NCI-H2171 (cell line): ENCODE data around the gene CCDC187.
"Not testable (repeated sequence)": the region's sequence is repeated elsewhere in the genome, so short reads cannot be mapped to it uniquely, and the experiment has no call there.

Experiments used
- DNase-seq: peaks from one replicate; lab custom pipeline; 2025; lab: John Stamatoyannopoulos, UW

The CCDC187 gene

GRCh38 chr9:136266641-136267040 is 37.3 kb downstream of the CCDC187 start:
- DNase-seq = not testable (repeated sequence)

- DNase-seq = no peak
These were observed 38.1 kb downstream of the CCDC187 start for GRCh38 chr9:136265561-136266355.

- no peak for DNase-seq
These were observed 39.2 kb downstream of the CCDC187 start for GRCh38 chr9:136264441-136265405.

- no peak for DNase-seq
These were observed 39.9 kb downstream of the CCDC187 start for GRCh38 chr9:136264031-136264430.

- no peak for DNase-seq
These were observed 41.2 kb downstream of the CCDC187 start for GRCh38 chr9:136262671-136263178.

- no peak for DNase-seq
These were observed 42.0 kb downstream of the CCDC187 start for GRCh38 chr9:136261686-136262430.

- DNase-seq = no peak
These were observed 42.9 kb downstream of the CCDC187 start for GRCh38 chr9:136260936-136261472.

GRCh38 chr9:136260521-136260920 is 43.4 kb downstream of the CCDC187 start:
- no peak for DNase-seq

- no peak for DNase-seq
These were observed 44.1 kb downstream of the CCDC187 start for GRCh38 chr9:136259836-136260235.

GRCh38 chr9:136259517-136259813 is 44.4 kb downstream of the CCDC187 start:
- no peak for DNase-seq

- no peak for DNase-seq
These were observed 44.9 kb downstream of the CCDC187 start for GRCh38 chr9:136258786-136259516.

- no peak for DNase-seq
These were observed 45.6 kb downstream of the CCDC187 start for GRCh38 chr9:136258299-136258625.

- no peak for DNase-seq
These were observed 46.3 kb downstream of the CCDC187 start for GRCh38 chr9:136257381-136258298.

GRCh38 chr9:136255896-136256890 is 47.7 kb downstream of the CCDC187 start:
- DNase-seq = no peak

GRCh38 chr9:136255166-136255538 is 48.7 kb downstream of the CCDC187 start:
- no peak for DNase-seq

GRCh38 chr9:136254381-136255165 is 49.3 kb downstream of the CCDC187 start:
- no peak for DNase-seq

- no peak for DNase-seq
These were observed 50.4 kb downstream of the CCDC187 start for GRCh38 chr9:136253246-136254130.
